DND-41 (cell line): ENCODE data around the gene NOVA1.

Experiments used
- CTCF ChIP-seq: IDR thresholded peaks from 2 replicates; pipeline ENCODE4 v1.5.1; 2012; ENCODE audit warnings: borderline replicate concordance, low read length, moderate library complexity, mild to moderate bottlenecking; ENCODE audit not compliant: poor library complexity, severe bottlenecking; ENCODE audit errors: extremely low read depth
- EZH2 ChIP-seq: IDR thresholded peaks from 3 replicates; pipeline ENCODE4 v1.6.1; 2012; ENCODE audit warnings: borderline replicate concordance, low read depth, mild to moderate bottlenecking, moderate library complexity, low read length, inconsistent platforms; ENCODE audit not compliant: severe bottlenecking

DNA sequence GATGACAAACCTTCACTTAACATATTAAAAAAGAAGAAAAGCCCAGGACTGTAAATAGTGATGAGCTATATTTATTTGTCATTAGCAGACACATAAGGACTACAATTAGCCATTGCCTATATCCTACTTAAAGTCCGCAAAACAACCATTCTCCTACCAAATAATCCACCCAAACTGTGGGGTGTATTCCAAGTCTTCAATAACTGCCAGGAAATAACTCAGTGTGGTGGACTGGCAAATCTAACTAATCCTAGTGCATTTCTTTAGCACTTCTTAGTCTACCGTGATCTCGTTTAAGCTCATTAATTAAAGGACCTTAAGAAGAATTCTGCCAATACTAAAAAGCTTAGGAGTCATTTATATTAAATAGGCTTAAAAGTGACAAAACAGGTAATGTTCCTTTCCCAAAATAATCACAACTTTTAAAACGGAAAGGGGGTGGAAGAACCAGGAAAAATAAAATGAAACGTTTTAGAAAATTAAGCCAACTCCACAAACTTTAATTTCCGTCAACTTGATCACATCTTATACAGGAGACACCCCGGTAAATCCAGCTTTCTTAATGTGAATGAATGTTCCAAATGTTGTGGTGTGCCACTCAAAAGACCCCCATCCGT lies 1.8 kb downstream of the NOVA1 start:
- TF ChIP-seq CTCF (no peak), EZH2 (no peak)
